GM12878 (cell line): Measurements from ENCODE around the gene PPP1R13L. TPM values are rescaled to one million over a fixed set of nuclear protein-coding genes. Genes with fewer than 3 reads are reported as not detected.

Experiments
- ATAC-seq: fragments of 200-7000 bp; cut with Tn5 transposase; 3 replicates; pipeline ENCODE4 v1.9.1; 2020; ENCODE audit warnings: mild to moderate bottlenecking, moderate library complexity
- BruUV-seq: library from RNA; stranded (reverse); fragments of 400-500 nt; replicated peaks from 2 replicates; lab custom pipeline; 2021; lab: Mats Ljungman, UMichigan
- CTCF ChIA-PET: fragments of 300-600 bp; sonication (Branson Sonifier 250); formaldehyde crosslinking; extraction: SDS; loops from one replicate; lab custom pipeline; 2021; ENCODE audit warnings: inconsistent platforms; lab: Yijun Ruan, JAX
- POLR2A ChIA-PET: fragments of 350-600 bp; formaldehyde crosslinking; extraction: SDS; loops from one replicate; lab custom pipeline; 2021; ENCODE audit warnings: inconsistent platforms; lab: Charles Lee
- RAD21 ChIA-PET: fragments of 300-600 bp; sonication (Branson Sonifier 250); formaldehyde crosslinking; loops from one replicate; lab custom pipeline; 2023; ENCODE audit warnings: antibody characterized with exemption; ENCODE audit not compliant: unreplicated experiment; lab: Charles Lee
- SMC1A ChIA-PET: fragments of 300-600 bp; sonication (Branson Sonifier 250); formaldehyde crosslinking; loops from one replicate; lab custom pipeline; 2023; ENCODE audit not compliant: unreplicated experiment, uncharacterized antibody; lab: Charles Lee
- DNase-seq: peaks from one replicate; pipeline ENCODE4 v3.0.0-alpha.2; 2011; ENCODE audit warnings: low read depth, low spot score
- FAIRE-seq: peaks from 3 replicates; lab custom pipeline; 2011; peaks lifted over from hg19 to GRCh38; lab: Jason Lieb, UNC
- H2AFZ ChIP-seq: 2 replicates; pipeline ENCODE4 v1.6.0; 2011; ENCODE audit warnings: low read depth, low read length, control low read depth; ENCODE audit not compliant: control insufficient read depth
- H3K27ac ChIP-seq: 2 replicates; pipeline ENCODE4 v1.5.1; 2011; ENCODE audit warnings: control low read depth; ENCODE audit not compliant: control insufficient read depth, insufficient read depth
- H3K27me3 ChIP-seq, 2 experiments: replicated peaks in 1 of 2; 2 replicates each; pipeline versions ENCODE4 v1.6.0 to v1.6.1; 2011; ENCODE audit warnings: low read length in 1 of 2; ENCODE audit not compliant: control insufficient read depth in 2 of 2, insufficient read depth in 2 of 2
- H3K36me3 ChIP-seq, 2 experiments: 2 replicates each; pipeline ENCODE4 v1.5.1; 2011; ENCODE audit warnings: low read length in 1 of 2; ENCODE audit not compliant: control insufficient read depth in 2 of 2, insufficient read depth in 2 of 2
- H3K4me1 ChIP-seq: 2 replicates; pipeline ENCODE4 v1.6.1; 2011; ENCODE audit warnings: mild to moderate bottlenecking, low read length, moderate library complexity, mixed read lengths; ENCODE audit not compliant: control insufficient read depth, insufficient read depth
- H3K4me2 ChIP-seq: 2 replicates; pipeline ENCODE4 v1.6.0; 2011; ENCODE audit warnings: control low read depth; ENCODE audit not compliant: control insufficient read depth, insufficient read depth
- H3K4me3 ChIP-seq: fragments of 200-600 bp; sonication (generic); 2 replicates; pipeline ENCODE4 v1.5.1; 2016
- H3K79me2 ChIP-seq: 2 replicates; pipeline ENCODE4 v1.6.0; 2011; ENCODE audit warnings: low read length; ENCODE audit not compliant: control insufficient read depth, insufficient read depth
- H3K9ac ChIP-seq: 2 replicates; pipeline ENCODE4 v1.8.0; 2011; ENCODE audit warnings: low read length, control low read depth, mixed read lengths; ENCODE audit not compliant: control insufficient read depth, insufficient read depth
- H3K9me3 ChIP-seq: replicated peaks from 3 replicates; pipeline ENCODE4 v1.5.1; 2011; ENCODE audit warnings: mild to moderate bottlenecking, low read length; ENCODE audit not compliant: control insufficient read depth, insufficient read depth
- H4K20me1 ChIP-seq: 2 replicates; pipeline ENCODE4 v1.6.0; 2011; ENCODE audit not compliant: control insufficient read depth, insufficient read depth
- E2F8 ChIP-seq: fragments of 450-650 bp; IDR thresholded peaks from 2 replicates; pipeline ENCODE4 v1.6.1; 2018; ENCODE audit warnings: mild to moderate bottlenecking, low read depth, moderate library complexity; ENCODE audit not compliant: partially characterized antibody
- KLF5 ChIP-seq: fragments of 450-650 bp; IDR thresholded peaks from 2 replicates; pipeline ENCODE4 v1.6.1; 2014; ENCODE audit warnings: mild to moderate bottlenecking; ENCODE audit not compliant: partially characterized antibody
- NBN ChIP-seq: fragments of 450-650 bp; IDR thresholded peaks from 2 replicates; pipeline ENCODE4 v1.6.1; 2016
- PAX8 ChIP-seq: fragments of 450-650 bp; IDR thresholded peaks from 2 replicates; pipeline ENCODE4 v1.6.1; 2017; ENCODE audit warnings: mild to moderate bottlenecking, moderate library complexity
- SMAD5 ChIP-seq: IDR thresholded peaks from 2 replicates; pipeline ENCODE4 v1.6.1; 2016; ENCODE audit warnings: antibody characterized with exemption, low read depth
- YY1 ChIP-seq: IDR thresholded peaks from 2 replicates; pipeline ENCODE4 v1.6.1; 2011; ENCODE audit warnings: low read depth, mild to moderate bottlenecking, low read length
- ZNF207 ChIP-seq: fragments of 450-650 bp; IDR thresholded peaks from 2 replicates; pipeline ENCODE4 v1.6.1; 2014; ENCODE audit warnings: antibody characterized with exemption, mild to moderate bottlenecking, borderline replicate concordance
- WGBS: methylation state at CpG from one replicate; pipeline ENCODE4 v1.1.6; 2016; ENCODE audit warnings: low lambda C conversion rate; ENCODE audit not compliant: insufficient replicate concordance, insufficient coverage; ENCODE audit errors: missing lambda C conversion rate; 5-methylcytosine and 5-hydroxymethylcytosine counted together
- in situ Hi-C: fragments of 300-500 bp; cut with MboI; formaldehyde crosslinking; loops from 9 replicates; pipeline ENCODE4 v1.14.3; 2018; ENCODE audit warnings: mixed read lengths
- intact Hi-C: fragments of 100-400 bp; cut with micrococcal nuclease; formaldehyde crosslinking; loops from one replicate; pipeline ENCODE4 v1.14.2; 2022; ENCODE audit not compliant: unreplicated experiment
- polyA plus RNA-seq, 11 experiments: library from polyadenylated mRNA; depleted of rRNA in 4 of 11; unstranded in 6 of 11; stranded (reverse) in 5 of 11; fragments of >200 nt; fragmentation: Nextera tagmentation in 4 of 11; fragmentation: Illumina TruSeq in 1 of 11; extraction: Ambion mirVana in 4 of 11; extraction: Trizol in 1 of 11; gene quantifications; 1 replicate in 1 of 11; 2 replicates in 10 of 11; pipeline versions ENCODE4 v1.2.1 to v1.2.3, GENCODE V29; 2011 to 2016; ENCODE audit warnings: inconsistent platforms in 2 of 11, missing spikeins in 2 of 11, low read depth in 1 of 11
- total RNA-seq, 4 experiments: library from RNA; depleted of rRNA in 3 of 4; stranded (reverse); fragments of >200 nt in 3 of 4; fragmentation: Illumina TruSeq in 1 of 4; extraction: Trizol in 1 of 4; gene quantifications; 2 replicates each; pipeline versions ENCODE4 v1.2.1 to v1.2.3, GENCODE V29; 2013 to 2021
- TF ChIP-seq, protein P1 (sequence below): fragments of 450-650 bp; IDR thresholded peaks from 2 replicates; pipeline ENCODE4 v1.6.1; 2017; ENCODE audit warnings: mild to moderate bottlenecking, low read depth, inconsistent platforms; ENCODE audit not compliant: poor library complexity, severe bottlenecking

Gene PPP1R13L
- total and polyA plus RNA-seq, 10 of the 15 experiments (the other 5 are each of a cell fraction or from before 2014, with no cell fraction given): 0.40 to 10.0 (median 2.5) TPM

DNA sequence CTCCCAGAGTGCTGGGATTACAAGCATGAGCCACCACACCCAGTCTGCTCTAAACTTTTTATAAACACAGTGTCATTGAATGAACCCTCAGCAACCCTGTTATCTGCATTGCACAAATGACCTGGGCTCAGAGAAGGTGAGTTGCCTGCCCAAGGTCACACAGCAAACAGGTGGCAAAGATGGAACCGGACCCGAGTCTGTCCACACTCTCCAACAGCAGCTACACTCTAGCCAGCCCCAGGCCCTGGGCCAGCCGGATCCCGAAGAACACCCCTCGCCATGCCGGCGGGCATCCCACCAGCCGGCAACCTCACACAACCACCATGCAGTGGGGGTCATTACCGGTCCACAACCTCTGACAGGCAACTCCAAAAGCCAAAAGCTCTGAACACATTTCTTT is 49.0 kb downstream of the PPP1R13L start:
- no peak overlapping the region for H2AFZ ChIP-seq
- DNase-seq (no peak), ATAC-seq (no peak), FAIRE-seq (no peak)
- WGBS: over 99% methylated on average over 9 of the region's 9 CpGs
- RAD21 ChIA-PET: no interaction called here
- H3K4me2 ChIP-seq: no peak overlapping the region
- H3K9me3 ChIP-seq: no peaks in the 10 kb centered on the region
- no peak overlapping the region for H3K4me3 ChIP-seq
- SMC1A ChIA-PET: no interaction called here
- POLR2A ChIA-PET: no interaction called here
- in situ Hi-C loops (no loop called here), intact Hi-C loops (no loop called here)
- H3K36me3 ChIP-seq: peaks cover 3 to 6% of the 10 kb centered on the region in 2 experiments
- BruUV-seq: no TSS peak
- H3K4me1 ChIP-seq: no peaks in the 10 kb centered on the region
- H3K27ac ChIP-seq: no peak overlapping the region
- H3K27me3 ChIP-seq: no peaks in the 10 kb centered on the region
- TF ChIP-seq YY1 (no peak), SMAD5 (no peak), PAX8 (no peak)
- TF ChIP-seq, protein P1, sequence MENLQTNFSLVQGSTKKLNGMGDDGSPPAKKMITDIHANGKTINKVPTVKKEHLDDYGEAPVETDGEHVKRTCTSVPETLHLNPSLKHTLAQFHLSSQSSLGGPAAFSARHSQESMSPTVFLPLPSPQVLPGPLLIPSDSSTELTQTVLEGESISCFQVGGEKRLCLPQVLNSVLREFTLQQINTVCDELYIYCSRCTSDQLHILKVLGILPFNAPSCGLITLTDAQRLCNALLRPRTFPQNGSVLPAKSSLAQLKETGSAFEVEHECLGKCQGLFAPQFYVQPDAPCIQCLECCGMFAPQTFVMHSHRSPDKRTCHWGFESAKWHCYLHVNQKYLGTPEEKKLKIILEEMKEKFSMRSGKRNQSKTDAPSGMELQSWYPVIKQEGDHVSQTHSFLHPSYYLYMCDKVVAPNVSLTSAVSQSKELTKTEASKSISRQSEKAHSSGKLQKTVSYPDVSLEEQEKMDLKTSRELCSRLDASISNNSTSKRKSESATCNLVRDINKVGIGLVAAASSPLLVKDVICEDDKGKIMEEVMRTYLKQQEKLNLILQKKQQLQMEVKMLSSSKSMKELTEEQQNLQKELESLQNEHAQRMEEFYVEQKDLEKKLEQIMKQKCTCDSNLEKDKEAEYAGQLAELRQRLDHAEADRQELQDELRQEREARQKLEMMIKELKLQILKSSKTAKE: no peak
- H4K20me1 ChIP-seq: no peaks in the 10 kb centered on the region
- no peak overlapping the region for H3K9ac ChIP-seq
- CTCF ChIA-PET: no interaction called here
- H3K79me2 ChIP-seq: no peaks in the 10 kb centered on the region

GRCh38 chr19:45355402-45355801 is 49.5 kb downstream of the PPP1R13L start:
- Histone ChIP-seq H3K4me1 (no peaks in the 10 kb centered on the region), H3K9ac (no peak overlapping the region), H3K36me3 (peaks cover 3 to 6% of the 10 kb centered on the region in 2 experiments), H3K79me2 (no peaks in the 10 kb centered on the region), H4K20me1 (no peaks in the 10 kb centered on the region), H3K27me3 (no peaks in the 10 kb centered on the region), H2AFZ (no peak overlapping the region), H3K9me3 (no peaks in the 10 kb centered on the region), H3K4me2 (no peak overlapping the region), H3K4me3 (no peak overlapping the region), H3K27ac (no peak overlapping the region)
- in situ Hi-C loops (no loop called here), intact Hi-C loops (no loop called here)
- SMC1A ChIA-PET: no interaction called here
- POLR2A ChIA-PET: no interaction called here
- DNase-seq (no peak), ATAC-seq (no peak), FAIRE-seq (no peak)
- no TSS peak for BruUV-seq
- WGBS: 98% methylated on average over 9 of the region's 9 CpGs
- CTCF ChIA-PET: interaction anchor here (0.9 kb wide), 1 partner anchor 17 kb away, joined by 3 read pairs; no protein-coding TSS in a partner anchor
- RAD21 ChIA-PET: no interaction called here
- TF ChIP-seq KLF5 (no peak), E2F8 (no peak), ZNF207 (no peak), NBN (no peak)
- TF ChIP-seq, protein P1: no peak
